Dedifferentiated amniotic fluid mesenchymal stem cell (primary cell): ENCODE results near the gene TBC1D25.

Source experiments
- DNase-seq: peaks from one replicate; pipeline ENCODE4 v3.0.0-alpha.2; 2016; ENCODE audit errors: extremely low spot score

TBC1D25 gene

GRCh38 chrX:48539345-48540027 lies at the start of gene TBC1D25:
Gene TBC1D25, plus strand, starts transcription at chrX:48539714. Its CDS starts 84 bp downstream, at chrX:48539798.
- DNase-seq: peak; percentile 86

- no peak for DNase-seq
These were observed 49.6 kb upstream of the TBC1D25 start for GRCh38 chrX:48489892-48490291.

- DNase-seq: no peak
These were observed 48.9 kb upstream of the TBC1D25 start for GRCh38 chrX:48490661-48491060.

- DNase-seq: no peak
These were observed 47.7 kb upstream of the TBC1D25 start for GRCh38 chrX:48491809-48492208.

GRCh38 chrX:48492293-48492910 lies 47.1 kb upstream of the TBC1D25 start:
- no peak for DNase-seq

- no peak for DNase-seq
These were observed 45.6 kb upstream of the TBC1D25 start for GRCh38 chrX:48493890-48494364.

- no peak for DNase-seq
These were observed 42.9 kb upstream of the TBC1D25 start for GRCh38 chrX:48496660-48497059.

- DNase-seq: no peak
These were observed 41.6 kb upstream of the TBC1D25 start for GRCh38 chrX:48497871-48498270.

GRCh38 chrX:48498374-48498809 lies 41.1 kb upstream of the TBC1D25 start:
- DNase-seq: peak; percentile 27

- no peak for DNase-seq
These were observed 35.3 kb upstream of the TBC1D25 start for GRCh38 chrX:48504261-48504660.

- no peak for DNase-seq
These were observed 34.0 kb upstream of the TBC1D25 start for GRCh38 chrX:48505481-48505880.

GRCh38 chrX:48507246-48507645 lies 32.3 kb upstream of the TBC1D25 start:
- DNase-seq: no peak

- DNase-seq: no peak
These were observed 30.9 kb upstream of the TBC1D25 start, which contains the start of gene PORCN for GRCh38 chrX:48508400-48509244. Gene PORCN, plus strand, starts transcription at chrX:48508992. Its CDS starts 829 bp downstream, at chrX:48509821.

GRCh38 chrX:48509245-48509590 lies 30.3 kb upstream of the TBC1D25 start:
- DNase-seq: no peak

GRCh38 chrX:48509619-48510018 lies 29.9 kb upstream of the TBC1D25 start:
- no peak for DNase-seq

GRCh38 chrX:48511560-48511959 lies 28.0 kb upstream of the TBC1D25 start:
- DNase-seq: no peak

GRCh38 chrX:48512371-48512935 lies 27.1 kb upstream of the TBC1D25 start:
- no peak for DNase-seq

GRCh38 chrX:48513670-48514069 lies 25.8 kb upstream of the TBC1D25 start:
- DNase-seq: no peak

GRCh38 chrX:48514126-48514806 lies 25.2 kb upstream of the TBC1D25 start:
- DNase-seq: no peak

- no peak for DNase-seq
These were observed 24.6 kb upstream of the TBC1D25 start for GRCh38 chrX:48514868-48515460.

- no peak for DNase-seq
These were observed 23.7 kb upstream of the TBC1D25 start for GRCh38 chrX:48515842-48516241.
